Tibial nerve (tissue), 3 donors: ENCODE measurements around the gene CREB3.

Source experiments
- EP300 ChIP-seq, 2 donors: sonication (generic); formaldehyde crosslinking; IDR thresholded peaks; one replicate each; pipeline ENCODE4 v1.6.1; 2017; ENCODE audit warnings: antibody characterized with exemption in 2 of 2, mild to moderate bottlenecking in 1 of 2
- POLR2A ChIP-seq, 2 donors: fragments of 450-650 bp; IDR thresholded peaks; one replicate each; pipeline ENCODE4 v1.6.1; 2017; ENCODE audit warnings: antibody characterized with exemption in 2 of 2, mild to moderate bottlenecking in 2 of 2, moderate library complexity in 2 of 2

DNA sequence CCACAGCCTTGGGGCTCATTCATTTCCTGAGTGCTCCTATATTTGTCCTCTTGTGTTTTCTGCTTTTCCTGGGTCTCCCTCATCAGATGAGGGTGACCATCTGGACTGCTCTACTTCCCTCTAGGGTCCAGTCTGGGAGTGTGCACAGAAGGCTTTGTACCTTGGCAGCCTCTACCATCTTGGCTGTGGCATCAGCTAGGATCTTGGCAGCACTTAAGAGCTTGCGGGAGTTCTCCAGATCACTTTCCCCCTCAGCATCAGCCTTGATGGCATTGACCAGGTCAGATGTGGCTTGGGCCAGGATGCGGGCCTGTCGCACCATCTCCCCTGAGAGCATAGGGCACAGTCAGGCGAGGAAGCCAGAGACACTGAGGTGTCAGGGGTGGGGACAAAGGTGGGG, 16.2 kb upstream of the CREB3 start:
- TF ChIP-seq POLR2A (IDR thresholded peaks at IDR 0.05) = no peak
- TF ChIP-seq EP300 (IDR thresholded peaks at IDR 0.05) = no peak
